Keratinocyte (primary cell): ENCODE results near the gene AKT1S1. TPM values are rescaled to one million over a fixed set of nuclear protein-coding genes. Genes with fewer than 3 reads are reported as not detected.
A peak's percentile ranks its signal among the peaks of the same experiment; 100 is the strongest.

Experiments
- DNase-seq: peaks from one replicate; pipeline ENCODE4 v3.0.0-alpha.2; 2011; ENCODE audit warnings: low read depth, missing footprints, low spot score
- FAIRE-seq: peaks from 2 replicates; lab custom pipeline; 2011; peaks lifted over from hg19 to GRCh38; lab: Jason Lieb, UNC
- H2AFZ ChIP-seq: 2 replicates; pipeline ENCODE4 v1.6.0; 2012; ENCODE audit warnings: low read length, control low read depth, inconsistent platforms; ENCODE audit not compliant: control insufficient read depth
- H3K27ac ChIP-seq: 2 replicates; pipeline ENCODE4 v1.5.1; 2011; ENCODE audit warnings: low read length; ENCODE audit not compliant: control insufficient read depth, insufficient read depth
- H3K27me3 ChIP-seq: 3 replicates; pipeline ENCODE4 v1.6.0; 2011; ENCODE audit warnings: low read length; ENCODE audit not compliant: control insufficient read depth, insufficient read depth; ENCODE audit errors: extremely low read depth
- H3K36me3 ChIP-seq, 2 experiments: 2 replicates in 1 of 2; 3 replicates in 1 of 2; pipeline ENCODE4 v1.5.1; 2011; ENCODE audit warnings: low read length in 2 of 2, mild to moderate bottlenecking in 1 of 2; ENCODE audit not compliant: control insufficient read depth in 2 of 2, insufficient read depth in 2 of 2; ENCODE audit errors: extremely low read depth in 1 of 2
- H3K4me1 ChIP-seq: 3 replicates; pipeline ENCODE4 v1.5.1; 2011; ENCODE audit warnings: low read length; ENCODE audit not compliant: control insufficient read depth, insufficient read depth; ENCODE audit errors: extremely low read depth
- H3K4me2 ChIP-seq: 3 replicates; pipeline ENCODE4 v1.6.0; 2011; ENCODE audit warnings: low read depth, low read length; ENCODE audit not compliant: control insufficient read depth, insufficient read depth; ENCODE audit errors: extremely low read depth
- H3K4me3 ChIP-seq, 3 experiments: fragments of 200-600 bp in 1 of 3; sonication (generic) in 1 of 3; 2 replicates in 2 of 3; 3 replicates in 1 of 3; pipeline ENCODE4 v1.5.1; 2011 to 2016; ENCODE audit warnings: low read length in 3 of 3, mild to moderate bottlenecking in 3 of 3, control low read depth in 2 of 3, inconsistent platforms in 1 of 3, low read depth in 1 of 3, mixed read lengths in 1 of 3, mixed run types in 1 of 3, moderate library complexity in 1 of 3; ENCODE audit not compliant: control insufficient read depth in 2 of 3, insufficient read depth in 2 of 3; ENCODE audit errors: extremely low read depth in 1 of 3
- H3K79me2 ChIP-seq: 2 replicates; pipeline ENCODE4 v1.6.0; 2012; ENCODE audit warnings: low read length; ENCODE audit not compliant: control insufficient read depth, insufficient read depth
- H3K9ac ChIP-seq: 3 replicates; pipeline ENCODE4 v1.6.0; 2011; ENCODE audit warnings: low read length; ENCODE audit not compliant: control insufficient read depth, insufficient read depth; ENCODE audit errors: extremely low read depth
- H3K9me1 ChIP-seq: 3 replicates; pipeline ENCODE4 v1.6.0; 2011; ENCODE audit warnings: low read length; ENCODE audit not compliant: control insufficient read depth, insufficient read depth; ENCODE audit errors: extremely low read depth
- H3K9me3 ChIP-seq: 2 replicates; pipeline ENCODE4 v1.5.1; 2012; ENCODE audit warnings: low read depth, low read length; ENCODE audit not compliant: control insufficient read depth
- H4K20me1 ChIP-seq: 3 replicates; pipeline ENCODE4 v1.6.0; 2011; ENCODE audit warnings: low read length; ENCODE audit not compliant: control insufficient read depth, insufficient read depth; ENCODE audit errors: extremely low read depth
- CTCF ChIP-seq, 3 experiments: IDR thresholded peaks in 1 of 3; conservative IDR thresholded peaks in 1 of 3; optimal IDR thresholded peaks in 1 of 3; 2 replicates in 2 of 3; 3 replicates in 1 of 3; pipeline versions ENCODE3 to v1.5.1; 2011; ENCODE audit warnings: low read length in 3 of 3, mild to moderate bottlenecking in 3 of 3, moderate library complexity in 2 of 3, control low read depth in 1 of 3, inconsistent platforms in 1 of 3; ENCODE audit not compliant: insufficient read depth in 2 of 3; ENCODE audit errors: extremely low read depth in 1 of 3
- EZH2 ChIP-seq: IDR thresholded peaks from one replicate; pipeline ENCODE4 v1.6.1; 2012; ENCODE audit warnings: inconsistent platforms, mild to moderate bottlenecking, low read length, moderate library complexity
- dilution Hi-C: fragments of 300-500 bp; cut with MboI; formaldehyde crosslinking; loops from one replicate; pipeline ENCODE4 v1.7.0; 2020; ENCODE audit warnings: low sequenced_read_pairs; ENCODE audit not compliant: extremely low pct_ligation_motif_present
- polyA plus RNA-seq, 5 experiments: library from polyadenylated mRNA; depleted of rRNA in 3 of 5; stranded (reverse) in 3 of 5; stranded (forward) in 1 of 5; unstranded in 1 of 5; fragments of >200 nt; gene quantifications; 1 replicate in 1 of 5; 2 replicates in 3 of 5; 3 replicates in 1 of 5; pipeline versions ENCODE4 v1.2.1 to v1.2.3, GENCODE V29; 2011 to 2012; ENCODE audit warnings: missing spikeins in 2 of 5, low read depth in 1 of 5, low replicate concordance in 1 of 5

Gene AKT1S1
- polyA plus RNA-seq, 1 donor (not counting 4 experiments of a cell fraction or from before 2014, with no cell fraction given) = 27.2 TPM

- Histone ChIP-seq H3K9ac (no peak overlapping the region), H3K9me3 (no peaks in the 10 kb centered on the region), H3K27me3 (no peaks in the 10 kb centered on the region), H3K79me2 (peaks cover 22% of the 10 kb centered on the region), H4K20me1 (peaks cover 7% of the 10 kb centered on the region), H2AFZ (no peak overlapping the region), H3K4me3 (no peak overlapping the region), H3K9me1 (no peaks in the 10 kb centered on the region), H3K36me3 (peaks cover 14 to 17% of the 10 kb centered on the region in 2 experiments), H3K27ac (no peak overlapping the region), H3K4me1 (peaks cover 17% of the 10 kb centered on the region), H3K4me2 (no peak overlapping the region)
- FAIRE-seq (no peak), DNase-seq (no peak)
- TF ChIP-seq EZH2 (no peak), CTCF (optimal IDR thresholded peaks at IDR 0.05 in 1 of 3, IDR thresholded peaks at IDR 0.05 in 1 of 3, conservative IDR thresholded peaks at IDR 0.05 in 1 of 3; ENCODE audit: extremely low read depth in 1 of 3, insufficient read depth in 2 of 3, low read length in 3 of 3) (no peak)
- dilution Hi-C loops = no loop called here
Observed at GRCh38 chr19:49853852-49854377, 23.2 kb downstream of the AKT1S1 start.

GRCh38 chr19:49852631-49853126 is 24.5 kb downstream of the AKT1S1 start:
- H3K9ac ChIP-seq = peak overlapping the region; percentile 34

More at GRCh38 chr19:49852631-49853126, 24.5 kb downstream of the AKT1S1 start:
- H4K20me1 ChIP-seq = peaks cover 5% of the 10 kb centered on the region
- no peak for TF ChIP-seq CTCF (optimal IDR thresholded peaks at IDR 0.05 in 1 of 3, IDR thresholded peaks at IDR 0.05 in 1 of 3, conservative IDR thresholded peaks at IDR 0.05 in 1 of 3; ENCODE audit: extremely low read depth in 1 of 3, insufficient read depth in 2 of 3, low read length in 3 of 3)
- no peak for TF ChIP-seq EZH2
- peak overlapping the region; percentile 75 for H3K4me2 ChIP-seq
- H3K27me3 ChIP-seq = no peaks in the 10 kb centered on the region
- peak overlapping the region in 2 of 3 experiments; percentile 51 to 54 for H3K4me3 ChIP-seq
- H3K4me1 ChIP-seq = peaks cover 26% of the 10 kb centered on the region
- no peak for DNase-seq
- no peaks in the 10 kb centered on the region for H3K9me3 ChIP-seq
- no peak overlapping the region for H3K27ac ChIP-seq
- H2AFZ ChIP-seq = no peak overlapping the region
- no peak for FAIRE-seq
- no peaks in the 10 kb centered on the region for H3K9me1 ChIP-seq
- peaks cover 3 to 14% of the 10 kb centered on the region in 2 experiments for H3K36me3 ChIP-seq
- dilution Hi-C loops = no loop called here
- H3K79me2 ChIP-seq = peaks cover 22% of the 10 kb centered on the region
